Mesothelial cell of epicardium (in vitro differentiated cells): ENCODE results near the gene CTXN1. TPM values are rescaled to one million over a fixed set of nuclear protein-coding genes. Genes with fewer than 3 reads are reported as not detected.
"Not testable (repeated sequence)": the region's sequence is repeated elsewhere in the genome, so short reads cannot be mapped to it uniquely, and the experiment has no call there.

ENCODE experiments used
- DNase-seq, 2 experiments: peaks; one replicate each; pipeline ENCODE4 v3.0.0; 2021; ENCODE audit warnings: low spot score in 2 of 2; ENCODE audit not compliant: unreplicated experiment in 2 of 2
- H3K27ac Mint-ChIP-seq: 2 replicates; pipeline ENCODE4 v1.8.0; 2021; ENCODE audit warnings: mixed read lengths
- H3K27me3 Mint-ChIP-seq: 2 replicates; pipeline ENCODE4 v1.8.0; 2021; ENCODE audit warnings: low read depth, mixed read lengths
- H3K36me3 Mint-ChIP-seq: 2 replicates; pipeline ENCODE4 v1.8.0; 2021; ENCODE audit warnings: mixed read lengths
- H3K4me1 Mint-ChIP-seq: 2 replicates; pipeline ENCODE4 v1.8.0; 2021; ENCODE audit warnings: mixed read lengths
- H3K4me3 Mint-ChIP-seq: 2 replicates; pipeline ENCODE4 v1.8.0; 2021; ENCODE audit warnings: mild to moderate bottlenecking, moderate library complexity, mixed read lengths
- H3K9me3 Mint-ChIP-seq: 2 replicates; pipeline ENCODE4 v1.8.0; 2021; ENCODE audit warnings: mixed read lengths
- total RNA-seq: library from RNA; stranded (reverse); gene quantifications from 3 replicates; pipeline ENCODE4 v1.2.1, GENCODE V29; 2021
- TF ChIP-seq, protein P1 (sequence below): fragments of 200-600 bp; sonication (generic); IDR thresholded peaks from one replicate; pipeline ENCODE4 v1.5.0; 2021; ENCODE audit warnings: antibody characterized with exemption; ENCODE audit not compliant: unreplicated experiment

Gene CTXN1
- total RNA-seq, 1 donor from 2014 or later: 53.6 TPM

DNA sequence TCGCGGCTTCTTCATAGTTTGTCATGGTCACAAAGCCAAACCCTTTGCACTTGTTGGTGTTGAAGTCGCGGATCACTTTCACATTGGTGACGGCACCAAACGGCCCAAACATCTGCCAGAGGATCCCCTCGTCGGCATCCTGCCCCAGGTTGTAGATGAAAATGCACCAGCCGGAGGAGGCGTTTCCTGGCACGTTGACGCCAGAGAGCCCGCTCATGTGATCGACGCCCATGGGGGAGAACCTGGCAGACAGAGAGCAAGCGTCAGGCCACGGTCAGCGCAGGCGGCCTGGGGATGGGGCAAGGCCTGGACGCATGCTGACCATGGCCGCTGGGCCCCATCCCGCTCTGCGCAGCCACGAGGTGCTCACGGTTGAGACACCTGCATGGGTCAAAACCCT, 37.6 kb upstream of the CTXN1 start:
- H3K4me1 Mint-ChIP-seq: peaks cover 5% of the 10 kb centered on the region
- H3K36me3 Mint-ChIP-seq: peaks cover 26% of the 10 kb centered on the region
- H3K9me3 Mint-ChIP-seq: no peaks in the 10 kb centered on the region
- TF ChIP-seq, protein P1, sequence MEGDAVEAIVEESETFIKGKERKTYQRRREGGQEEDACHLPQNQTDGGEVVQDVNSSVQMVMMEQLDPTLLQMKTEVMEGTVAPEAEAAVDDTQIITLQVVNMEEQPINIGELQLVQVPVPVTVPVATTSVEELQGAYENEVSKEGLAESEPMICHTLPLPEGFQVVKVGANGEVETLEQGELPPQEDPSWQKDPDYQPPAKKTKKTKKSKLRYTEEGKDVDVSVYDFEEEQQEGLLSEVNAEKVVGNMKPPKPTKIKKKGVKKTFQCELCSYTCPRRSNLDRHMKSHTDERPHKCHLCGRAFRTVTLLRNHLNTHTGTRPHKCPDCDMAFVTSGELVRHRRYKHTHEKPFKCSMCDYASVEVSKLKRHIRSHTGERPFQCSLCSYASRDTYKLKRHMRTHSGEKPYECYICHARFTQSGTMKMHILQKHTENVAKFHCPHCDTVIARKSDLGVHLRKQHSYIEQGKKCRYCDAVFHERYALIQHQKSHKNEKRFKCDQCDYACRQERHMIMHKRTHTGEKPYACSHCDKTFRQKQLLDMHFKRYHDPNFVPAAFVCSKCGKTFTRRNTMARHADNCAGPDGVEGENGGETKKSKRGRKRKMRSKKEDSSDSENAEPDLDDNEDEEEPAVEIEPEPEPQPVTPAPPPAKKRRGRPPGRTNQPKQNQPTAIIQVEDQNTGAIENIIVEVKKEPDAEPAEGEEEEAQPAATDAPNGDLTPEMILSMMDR: no peak
- no peaks in the 10 kb centered on the region for H3K27me3 Mint-ChIP-seq
- no peak overlapping the region for H3K27ac Mint-ChIP-seq
- H3K4me3 Mint-ChIP-seq: no peak overlapping the region
- DNase-seq: no peak

DNA sequence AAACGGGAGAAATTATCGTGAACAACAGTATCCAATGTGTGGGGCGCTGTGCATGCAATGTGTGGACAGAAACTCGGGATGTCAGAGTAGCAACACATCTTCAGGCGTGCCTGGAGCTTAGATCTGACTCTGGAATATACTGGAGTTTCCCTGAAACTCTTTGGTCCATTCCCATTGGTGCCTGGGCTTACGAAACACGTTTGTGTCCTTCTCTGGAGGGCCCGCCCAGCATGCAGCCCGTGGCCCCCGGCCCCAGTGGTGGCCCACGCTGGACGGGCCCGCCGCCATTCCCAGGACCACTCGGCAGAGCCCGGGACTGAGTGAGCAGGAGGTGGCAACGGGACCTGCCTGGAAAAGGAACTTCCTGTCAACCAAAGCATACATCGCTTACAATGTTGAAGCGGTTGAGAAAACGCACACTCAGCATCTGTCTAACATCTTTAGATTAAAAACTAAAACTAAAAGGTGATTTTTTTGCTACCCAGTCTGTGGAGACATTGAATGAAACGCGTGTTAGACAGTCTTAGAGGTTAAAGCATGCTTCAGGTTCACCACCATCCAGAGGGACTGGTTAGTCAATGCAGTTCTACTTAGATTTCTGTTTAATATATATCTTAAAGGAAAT, 36.8 kb upstream of the CTXN1 start:
- no peak overlapping the region for H3K27ac Mint-ChIP-seq
- H3K36me3 Mint-ChIP-seq: peaks cover 26% of the 10 kb centered on the region
- H3K9me3 Mint-ChIP-seq: no peaks in the 10 kb centered on the region
- no peaks in the 10 kb centered on the region for H3K27me3 Mint-ChIP-seq
- H3K4me1 Mint-ChIP-seq: peaks cover 5% of the 10 kb centered on the region
- DNase-seq: no peak
- TF ChIP-seq, protein P1: no peak
- H3K4me3 Mint-ChIP-seq: no peak overlapping the region

DNA sequence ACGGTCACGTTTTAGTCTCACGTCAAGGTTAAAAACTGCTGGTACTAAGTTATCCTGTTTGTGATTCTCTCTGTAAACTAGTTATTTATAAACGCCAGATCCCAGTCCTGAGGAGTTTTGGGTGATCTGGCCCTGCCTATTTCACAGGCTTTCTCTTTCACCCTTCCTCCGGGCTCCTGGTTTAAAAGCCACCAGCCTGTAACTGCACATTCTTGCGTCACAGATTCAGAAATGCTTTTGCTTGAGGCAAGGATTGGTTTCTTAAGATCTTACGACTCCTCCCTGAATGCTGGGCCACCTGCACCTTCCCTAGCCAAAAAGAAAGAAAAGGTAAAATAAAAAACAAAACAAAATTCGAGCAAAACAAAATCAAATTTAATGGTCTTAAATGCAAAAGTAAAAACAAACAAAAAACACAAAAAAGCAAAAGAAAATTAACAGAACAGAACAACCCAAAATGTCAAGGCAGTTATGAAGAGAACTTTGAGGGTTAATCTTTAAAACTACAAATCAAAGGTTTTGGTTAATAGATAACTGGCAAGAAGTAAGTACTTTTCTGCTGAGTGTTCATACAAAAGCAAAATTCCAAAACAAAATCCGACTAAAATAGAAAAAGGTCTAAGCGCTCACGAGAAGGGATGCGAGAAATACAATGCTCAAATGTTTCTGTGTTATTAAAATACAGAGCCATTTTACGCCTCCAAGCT, 36.1 kb upstream of the CTXN1 start:
- no peaks in the 10 kb centered on the region for H3K9me3 Mint-ChIP-seq
- peaks cover 19% of the 10 kb centered on the region for H3K36me3 Mint-ChIP-seq
- peaks cover 5% of the 10 kb centered on the region for H3K4me1 Mint-ChIP-seq
- no peaks in the 10 kb centered on the region for H3K27me3 Mint-ChIP-seq
- H3K27ac Mint-ChIP-seq: no peak overlapping the region
- DNase-seq: no peak
- TF ChIP-seq, protein P1: no peak
- H3K4me3 Mint-ChIP-seq: no peak overlapping the region

DNA sequence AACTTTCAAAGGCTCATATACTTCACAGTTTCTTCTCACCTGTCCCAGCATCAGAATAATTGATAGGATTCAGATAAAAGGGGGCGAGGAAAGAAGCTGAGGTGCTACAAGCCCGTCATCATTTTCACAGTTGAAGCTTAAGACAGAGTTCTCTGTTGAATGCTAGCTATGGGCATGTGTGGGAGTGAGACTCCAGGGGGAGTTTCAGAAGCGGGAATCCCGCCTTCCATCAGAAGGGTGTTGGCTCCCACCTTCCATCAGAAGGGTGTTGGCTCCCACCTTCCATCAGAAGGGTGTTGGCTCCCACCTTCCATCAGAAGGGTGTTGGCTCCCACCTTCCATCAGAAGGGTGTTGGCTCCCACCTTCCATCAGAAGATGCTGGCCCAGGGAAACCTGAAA, 35.1 kb upstream of the CTXN1 start:
- H3K27ac Mint-ChIP-seq, H3K27me3 Mint-ChIP-seq, H3K4me3 Mint-ChIP-seq, H3K9me3 Mint-ChIP-seq, DNase-seq, H3K4me1 Mint-ChIP-seq: not testable (repeated sequence)
- peaks cover 16% of the 10 kb centered on the region for H3K36me3 Mint-ChIP-seq

DNA sequence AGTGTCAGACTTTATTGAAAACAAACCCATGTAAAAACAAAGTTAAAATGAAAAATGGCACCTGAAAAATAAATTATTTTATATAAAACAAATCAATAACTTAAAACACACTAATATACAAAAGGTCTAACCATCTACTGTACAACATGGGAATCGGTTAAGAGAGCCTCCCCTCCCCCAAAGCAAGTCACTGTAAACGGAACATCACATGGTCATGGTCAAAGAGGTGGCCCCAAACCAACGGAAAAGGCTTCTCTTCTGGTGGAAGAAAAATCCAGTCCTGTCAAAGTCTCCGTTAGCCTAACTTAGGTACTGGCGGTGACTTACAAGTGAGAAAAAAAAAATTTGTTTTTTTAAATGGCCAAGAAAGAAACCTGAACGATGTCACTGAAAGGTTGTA, 33.3 kb upstream of the CTXN1 start:
- Mint-ChIP-seq H3K9me3 (no peaks in the 10 kb centered on the region), H3K27ac (no peak overlapping the region), H3K4me3 (no peak overlapping the region), H3K27me3 (no peaks in the 10 kb centered on the region), H3K4me1 (no peaks in the 10 kb centered on the region), H3K36me3 (peaks cover 11% of the 10 kb centered on the region)
- no peak for DNase-seq
- TF ChIP-seq, protein P1: no peak

DNA sequence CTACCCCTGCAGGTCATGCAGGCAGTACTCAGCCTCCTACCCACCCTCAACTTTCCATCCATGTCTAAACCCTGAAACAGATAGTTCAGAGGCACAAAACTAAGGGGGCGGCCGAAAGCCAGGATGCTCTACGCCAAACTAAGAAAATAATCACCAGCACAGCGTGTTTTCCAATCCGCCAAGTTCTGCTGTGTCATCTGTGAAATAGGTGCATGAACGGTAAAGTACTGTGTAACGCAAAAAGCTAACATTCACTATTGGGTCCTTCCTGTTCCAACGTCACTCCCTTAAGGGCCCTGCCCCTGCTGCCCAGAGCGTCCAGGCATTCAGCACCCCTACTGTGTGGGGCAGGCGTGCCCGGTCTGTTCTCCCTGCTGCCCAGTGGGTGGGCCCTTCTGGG, 29.8 kb upstream of the CTXN1 start:
- H3K4me1 Mint-ChIP-seq: peaks cover 2% of the 10 kb centered on the region
- no peak overlapping the region for H3K4me3 Mint-ChIP-seq
- peaks cover 4% of the 10 kb centered on the region for H3K36me3 Mint-ChIP-seq
- no peaks in the 10 kb centered on the region for H3K27me3 Mint-ChIP-seq
- H3K27ac Mint-ChIP-seq: no peak overlapping the region
- DNase-seq: no peak
- TF ChIP-seq, protein P1: no peak
- H3K9me3 Mint-ChIP-seq: no peaks in the 10 kb centered on the region
